ENCODE results near the gene MAP4K2. TPM values are rescaled to one million over a fixed set of nuclear protein-coding genes. Genes with fewer than 3 reads are reported as not detected.

The MAP4K2 gene
- total and polyA plus RNA-seq, 2 of the 13 experiments (the other 11 are each of a cell fraction or from before 2014, with no cell fraction given) = 8.3 to 17.6 TPM

DNA sequence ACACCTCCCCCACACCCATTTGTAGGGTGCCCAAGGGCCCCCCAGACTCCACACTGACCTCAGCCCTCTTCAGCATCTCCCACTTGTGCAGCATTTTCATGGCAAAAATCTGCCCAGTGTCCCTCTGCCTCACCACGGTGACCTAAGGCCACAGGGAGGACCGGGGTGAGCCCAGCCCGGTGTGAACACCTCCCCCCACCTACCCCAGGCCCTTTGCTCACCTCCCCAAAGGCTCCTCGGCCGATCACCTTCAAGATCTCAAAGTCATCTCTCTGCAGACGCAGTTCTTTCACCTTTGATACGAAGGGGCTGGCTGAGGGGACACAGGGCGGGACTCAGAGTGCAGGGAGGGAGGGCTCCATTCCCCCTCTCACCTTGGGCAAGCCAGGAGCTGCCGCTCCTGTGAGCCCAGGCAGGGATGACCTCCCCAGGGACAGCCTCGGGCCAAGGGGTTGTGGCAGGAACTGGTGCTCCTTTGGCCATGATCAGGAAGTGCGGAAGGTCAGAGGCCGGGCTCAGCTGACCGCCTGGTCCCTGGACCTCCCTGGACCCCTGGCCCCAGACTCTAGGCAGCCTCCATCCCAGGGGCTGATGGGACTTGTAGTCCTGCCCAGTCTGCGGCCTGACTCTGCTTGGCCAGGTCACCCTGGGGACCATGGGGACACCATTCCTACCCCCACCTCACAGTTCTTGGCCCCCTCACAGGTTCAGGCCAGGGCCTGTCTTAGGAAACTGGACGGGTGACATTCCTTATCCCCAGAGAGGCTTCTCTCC is 38.8 kb upstream of the MAP4K2 start:
- intact Hi-C loops (cut with micrococcal nuclease; ENCODE audit: unreplicated experiment) = loop anchor here (10.0 kb wide), 1 partner anchor 57 kb away; no protein-coding TSS in a partner anchor
- H2AFZ ChIP-seq (ENCODE audit: low read length) = no peak overlapping the region
- CTCF ChIA-PET (ENCODE audit: low intra/inter-chr PET ratio, low total read pairs) = no interaction called here
- no peak overlapping the region for H3K4me3 ChIP-seq (replicated peaks in 1 of 3; ENCODE audit: insufficient read depth in 1 of 3, low read depth in 2 of 3, low read length in 3 of 3)
- H3K27ac ChIP-seq (ENCODE audit: extremely low read length, insufficient read depth, low read length) = no peak overlapping the region
- H3K36me3 ChIP-seq (replicated peaks in 1 of 2; ENCODE audit: control insufficient read depth in 1 of 2, insufficient read depth in 2 of 2, low read length in 2 of 2) = no peaks in the 10 kb centered on the region
- ATAC-seq = no peak
- peaks cover 46% of the 10 kb centered on the region for H3K4me1 ChIP-seq (ENCODE audit: insufficient read depth, low read length)
- POLR2A ChIA-PET = interaction anchor here (1.2 to 1.4 kb wide), 2 partner anchors 63 to 172 kb away, joined by 5 to 6 read pairs; partner anchors contain the start of gene ARL2
- peak overlapping the region; percentile 99; the same call in 1 of the 2 replicates for H3K4me2 ChIP-seq (ENCODE audit: low read depth, low read length)
- no peaks in the 10 kb centered on the region for H3K79me2 ChIP-seq (ENCODE audit: insufficient read depth, low read length)
- H4K20me1 ChIP-seq (ENCODE audit: insufficient read depth, low read length) = no peaks in the 10 kb centered on the region
- no peak overlapping the region; the same call in 1 of the 2 replicates for H3K9ac ChIP-seq (ENCODE audit: insufficient read depth, low read depth, low read length)
- in situ Hi-C loops (cut with HindIII; ENCODE audit: extremely low pct_ligation_motif_present, low pct_unique_long_range_greater_than_20kb) = loop anchor here (5.0 kb wide), 1 partner anchor 39 kb away; the partner anchor contains the start of gene MAP4K2
- no TSS peak for BruUV-seq (replicated peaks)
- no peak for DNase-seq (ENCODE audit: low spot score)
- H3K9me3 ChIP-seq (ENCODE audit: low read length) = no peaks in the 10 kb centered on the region
- no peaks in the 10 kb centered on the region; a peak in 2 of 5 replicates for H3K27me3 ChIP-seq (ENCODE audit: control insufficient read depth in 1 of 2, insufficient read depth in 2 of 2, low read length in 2 of 2)
- no peak for FAIRE-seq
- WGBS (ENCODE audit: low lambda C conversion rate) = 78% methylated on average over 7 of the region's 15 CpGs
- TF ChIP-seq, protein P1, sequence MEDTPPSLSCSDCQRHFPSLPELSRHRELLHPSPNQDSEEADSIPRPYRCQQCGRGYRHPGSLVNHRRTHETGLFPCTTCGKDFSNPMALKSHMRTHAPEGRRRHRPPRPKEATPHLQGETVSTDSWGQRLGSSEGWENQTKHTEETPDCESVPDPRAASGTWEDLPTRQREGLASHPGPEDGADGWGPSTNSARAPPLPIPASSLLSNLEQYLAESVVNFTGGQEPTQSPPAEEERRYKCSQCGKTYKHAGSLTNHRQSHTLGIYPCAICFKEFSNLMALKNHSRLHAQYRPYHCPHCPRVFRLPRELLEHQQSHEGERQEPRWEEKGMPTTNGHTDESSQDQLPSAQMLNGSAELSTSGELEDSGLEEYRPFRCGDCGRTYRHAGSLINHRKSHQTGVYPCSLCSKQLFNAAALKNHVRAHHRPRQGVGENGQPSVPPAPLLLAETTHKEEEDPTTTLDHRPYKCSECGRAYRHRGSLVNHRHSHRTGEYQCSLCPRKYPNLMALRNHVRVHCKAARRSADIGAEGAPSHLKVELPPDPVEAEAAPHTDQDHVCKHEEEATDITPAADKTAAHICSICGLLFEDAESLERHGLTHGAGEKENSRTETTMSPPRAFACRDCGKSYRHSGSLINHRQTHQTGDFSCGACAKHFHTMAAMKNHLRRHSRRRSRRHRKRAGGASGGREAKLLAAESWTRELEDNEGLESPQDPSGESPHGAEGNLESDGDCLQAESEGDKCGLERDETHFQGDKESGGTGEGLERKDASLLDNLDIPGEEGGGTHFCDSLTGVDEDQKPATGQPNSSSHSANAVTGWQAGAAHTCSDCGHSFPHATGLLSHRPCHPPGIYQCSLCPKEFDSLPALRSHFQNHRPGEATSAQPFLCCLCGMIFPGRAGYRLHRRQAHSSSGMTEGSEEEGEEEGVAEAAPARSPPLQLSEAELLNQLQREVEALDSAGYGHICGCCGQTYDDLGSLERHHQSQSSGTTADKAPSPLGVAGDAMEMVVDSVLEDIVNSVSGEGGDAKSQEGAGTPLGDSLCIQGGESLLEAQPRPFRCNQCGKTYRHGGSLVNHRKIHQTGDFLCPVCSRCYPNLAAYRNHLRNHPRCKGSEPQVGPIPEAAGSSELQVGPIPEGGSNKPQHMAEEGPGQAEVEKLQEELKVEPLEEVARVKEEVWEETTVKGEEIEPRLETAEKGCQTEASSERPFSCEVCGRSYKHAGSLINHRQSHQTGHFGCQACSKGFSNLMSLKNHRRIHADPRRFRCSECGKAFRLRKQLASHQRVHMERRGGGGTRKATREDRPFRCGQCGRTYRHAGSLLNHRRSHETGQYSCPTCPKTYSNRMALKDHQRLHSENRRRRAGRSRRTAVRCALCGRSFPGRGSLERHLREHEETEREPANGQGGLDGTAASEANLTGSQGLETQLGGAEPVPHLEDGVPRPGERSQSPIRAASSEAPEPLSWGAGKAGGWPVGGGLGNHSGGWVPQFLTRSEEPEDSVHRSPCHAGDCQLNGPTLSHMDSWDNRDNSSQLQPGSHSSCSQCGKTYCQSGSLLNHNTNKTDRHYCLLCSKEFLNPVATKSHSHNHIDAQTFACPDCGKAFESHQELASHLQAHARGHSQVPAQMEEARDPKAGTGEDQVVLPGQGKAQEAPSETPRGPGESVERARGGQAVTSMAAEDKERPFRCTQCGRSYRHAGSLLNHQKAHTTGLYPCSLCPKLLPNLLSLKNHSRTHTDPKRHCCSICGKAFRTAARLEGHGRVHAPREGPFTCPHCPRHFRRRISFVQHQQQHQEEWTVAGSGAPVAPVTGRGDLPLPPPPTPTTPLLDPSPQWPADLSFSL (CRISPR knock-in tag; IDR thresholded peaks at IDR 0.05) = no peak
- no peak for TF ChIP-seq SATB2 (CRISPR knock-in tag; IDR thresholded peaks at IDR 0.05)
- peak; percentile 13; the same call in 1 of the 2 replicates for TF ChIP-seq KDM5B (CRISPR knock-in tag; IDR thresholded peaks at IDR 0.05; ENCODE audit: borderline replicate concordance)
- TF ChIP-seq, protein P2, sequence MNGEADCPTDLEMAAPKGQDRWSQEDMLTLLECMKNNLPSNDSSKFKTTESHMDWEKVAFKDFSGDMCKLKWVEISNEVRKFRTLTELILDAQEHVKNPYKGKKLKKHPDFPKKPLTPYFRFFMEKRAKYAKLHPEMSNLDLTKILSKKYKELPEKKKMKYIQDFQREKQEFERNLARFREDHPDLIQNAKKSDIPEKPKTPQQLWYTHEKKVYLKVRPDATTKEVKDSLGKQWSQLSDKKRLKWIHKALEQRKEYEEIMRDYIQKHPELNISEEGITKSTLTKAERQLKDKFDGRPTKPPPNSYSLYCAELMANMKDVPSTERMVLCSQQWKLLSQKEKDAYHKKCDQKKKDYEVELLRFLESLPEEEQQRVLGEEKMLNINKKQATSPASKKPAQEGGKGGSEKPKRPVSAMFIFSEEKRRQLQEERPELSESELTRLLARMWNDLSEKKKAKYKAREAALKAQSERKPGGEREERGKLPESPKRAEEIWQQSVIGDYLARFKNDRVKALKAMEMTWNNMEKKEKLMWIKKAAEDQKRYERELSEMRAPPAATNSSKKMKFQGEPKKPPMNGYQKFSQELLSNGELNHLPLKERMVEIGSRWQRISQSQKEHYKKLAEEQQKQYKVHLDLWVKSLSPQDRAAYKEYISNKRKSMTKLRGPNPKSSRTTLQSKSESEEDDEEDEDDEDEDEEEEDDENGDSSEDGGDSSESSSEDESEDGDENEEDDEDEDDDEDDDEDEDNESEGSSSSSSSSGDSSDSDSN (CRISPR knock-in tag; IDR thresholded peaks at IDR 0.05) = 0 out of 2 replicates have a peak, but pooled peaks have one; percentile 3
- TF ChIP-seq, protein P3, sequence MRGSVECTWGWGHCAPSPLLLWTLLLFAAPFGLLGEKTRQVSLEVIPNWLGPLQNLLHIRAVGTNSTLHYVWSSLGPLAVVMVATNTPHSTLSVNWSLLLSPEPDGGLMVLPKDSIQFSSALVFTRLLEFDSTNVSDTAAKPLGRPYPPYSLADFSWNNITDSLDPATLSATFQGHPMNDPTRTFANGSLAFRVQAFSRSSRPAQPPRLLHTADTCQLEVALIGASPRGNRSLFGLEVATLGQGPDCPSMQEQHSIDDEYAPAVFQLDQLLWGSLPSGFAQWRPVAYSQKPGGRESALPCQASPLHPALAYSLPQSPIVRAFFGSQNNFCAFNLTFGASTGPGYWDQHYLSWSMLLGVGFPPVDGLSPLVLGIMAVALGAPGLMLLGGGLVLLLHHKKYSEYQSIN (CRISPR knock-in tag; IDR thresholded peaks at IDR 0.05; ENCODE audit: borderline replicate concordance) = no peak
- peak; percentile 44; the same call in 1 of the 2 replicates for TF ChIP-seq HNF4A (CRISPR knock-in tag; IDR thresholded peaks at IDR 0.05)
- no peak for TF ChIP-seq FUBP1 (CRISPR knock-in tag; IDR thresholded peaks at IDR 0.05; ENCODE audit: borderline replicate concordance)
- no peak for TF ChIP-seq ZNF572 (CRISPR knock-in tag; IDR thresholded peaks at IDR 0.05)
- TF ChIP-seq MAF1 (CRISPR knock-in tag; IDR thresholded peaks at IDR 0.05; ENCODE audit: borderline replicate concordance) = no peak
- no peak for TF ChIP-seq HOXA9 (CRISPR knock-in tag; IDR thresholded peaks at IDR 0.05; ENCODE audit: borderline replicate concordance)
